Fibroblast of the aortic adventitia (primary cell): ENCODE measurements around the gene ELOVL2. TPM values are rescaled to one million over a fixed set of nuclear protein-coding genes. Genes with fewer than 3 reads are reported as not detected.
"Not testable (repeated sequence)": the region's sequence is repeated elsewhere in the genome, so short reads cannot be mapped to it uniquely, and the experiment has no call there.

Experiments
- DNase-seq: peaks from one replicate; pipeline ENCODE4 v3.0.0-alpha.2; 2010; ENCODE audit warnings: low read depth
- H3K4me3 ChIP-seq: 2 replicates; pipeline ENCODE4 v1.5.1; 2011; ENCODE audit warnings: low read depth, mild to moderate bottlenecking, control low read depth, low read length, moderate library complexity
- total RNA-seq: library from RNA; depleted of rRNA; stranded (reverse); fragments of >200 nt; gene quantifications from 2 replicates; pipeline ENCODE4 v1.2.3, GENCODE V29; 2012; ENCODE audit warnings: low replicate concordance
- TF ChIP-seq, protein P1 (sequence below): IDR thresholded peaks from 2 replicates; pipeline ENCODE4 v1.5.1; 2011; ENCODE audit warnings: mild to moderate bottlenecking, low read length, control low read depth, inconsistent platforms; ENCODE audit not compliant: insufficient read depth

ELOVL2 gene
- total RNA-seq, 1 donor = 0.18 TPM

DNA sequence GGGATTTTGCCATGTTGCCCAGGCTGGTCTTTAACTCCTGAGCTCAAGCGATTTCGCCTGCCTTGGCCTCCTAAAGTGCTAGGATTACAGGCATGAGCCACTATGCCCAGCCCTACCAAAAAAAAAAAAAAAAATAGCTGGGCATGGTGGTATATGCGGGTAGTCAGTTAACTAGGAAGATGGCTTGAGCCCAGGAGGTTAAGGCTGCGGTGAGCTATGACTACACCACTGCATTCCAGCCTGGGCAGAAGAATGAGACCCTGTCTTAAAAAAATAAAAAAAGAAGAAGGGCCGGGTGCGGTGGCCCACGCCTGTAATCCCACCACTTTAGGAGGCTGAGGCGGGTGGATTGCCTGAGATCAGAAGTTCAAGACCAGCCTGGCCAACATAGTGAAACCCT, 50.2 kb downstream of the ELOVL2 start:
- TF ChIP-seq, protein P1, sequence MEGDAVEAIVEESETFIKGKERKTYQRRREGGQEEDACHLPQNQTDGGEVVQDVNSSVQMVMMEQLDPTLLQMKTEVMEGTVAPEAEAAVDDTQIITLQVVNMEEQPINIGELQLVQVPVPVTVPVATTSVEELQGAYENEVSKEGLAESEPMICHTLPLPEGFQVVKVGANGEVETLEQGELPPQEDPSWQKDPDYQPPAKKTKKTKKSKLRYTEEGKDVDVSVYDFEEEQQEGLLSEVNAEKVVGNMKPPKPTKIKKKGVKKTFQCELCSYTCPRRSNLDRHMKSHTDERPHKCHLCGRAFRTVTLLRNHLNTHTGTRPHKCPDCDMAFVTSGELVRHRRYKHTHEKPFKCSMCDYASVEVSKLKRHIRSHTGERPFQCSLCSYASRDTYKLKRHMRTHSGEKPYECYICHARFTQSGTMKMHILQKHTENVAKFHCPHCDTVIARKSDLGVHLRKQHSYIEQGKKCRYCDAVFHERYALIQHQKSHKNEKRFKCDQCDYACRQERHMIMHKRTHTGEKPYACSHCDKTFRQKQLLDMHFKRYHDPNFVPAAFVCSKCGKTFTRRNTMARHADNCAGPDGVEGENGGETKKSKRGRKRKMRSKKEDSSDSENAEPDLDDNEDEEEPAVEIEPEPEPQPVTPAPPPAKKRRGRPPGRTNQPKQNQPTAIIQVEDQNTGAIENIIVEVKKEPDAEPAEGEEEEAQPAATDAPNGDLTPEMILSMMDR = no peak
- no peak for DNase-seq
- H3K4me3 ChIP-seq = no peak overlapping the region

GRCh38 chr6:10991115-10991514, 53.0 kb downstream of the ELOVL2 start:
- TF ChIP-seq, protein P1 = no peak
- H3K4me3 ChIP-seq = no peak overlapping the region
- DNase-seq = no peak

DNA sequence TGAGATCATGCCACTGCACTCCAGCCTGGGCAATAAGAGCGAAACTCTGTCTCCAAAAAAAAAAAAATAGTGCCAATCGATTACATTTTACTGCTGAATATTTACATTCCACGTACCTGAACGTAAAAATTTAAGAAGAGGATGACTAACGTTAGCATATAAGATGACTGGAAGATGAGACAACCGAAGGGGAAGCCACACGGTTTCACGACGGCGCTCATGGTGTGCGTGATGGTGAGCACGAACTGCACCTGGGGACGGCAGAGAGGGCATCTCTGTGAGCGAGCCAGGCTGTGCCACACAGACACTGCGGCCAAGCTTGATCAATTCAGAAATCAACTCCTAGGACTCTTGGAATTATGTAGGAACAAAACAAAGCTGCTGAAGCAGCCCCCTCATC, 54.5 kb downstream of the ELOVL2 start:
- TF ChIP-seq, protein P1 = no peak

DNA sequence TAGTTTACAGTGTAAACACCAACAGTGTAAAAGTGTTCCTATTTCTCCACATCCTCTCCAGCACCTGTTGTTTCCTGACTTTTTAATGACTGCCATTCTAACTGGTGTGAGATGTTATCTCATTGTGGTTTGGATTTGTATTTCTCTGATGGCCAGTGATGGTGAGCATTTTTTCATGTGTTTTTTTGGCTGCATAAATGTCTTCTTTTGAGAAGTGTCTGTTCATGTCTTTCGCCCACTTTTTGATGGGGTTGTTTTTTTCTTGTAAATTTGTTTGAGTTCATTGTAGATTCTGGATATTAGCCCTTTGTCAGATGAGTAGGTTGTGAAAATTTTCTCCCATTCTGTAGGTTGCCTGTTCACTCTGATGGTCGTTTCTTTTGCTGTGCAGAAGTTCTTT, 59.1 kb downstream of the ELOVL2 start:
- not testable (repeated sequence) for H3K4me3 ChIP-seq, DNase-seq

More for the DNA sequence above, 54.5 kb downstream of the ELOVL2 start:
- no peak for DNase-seq
- H3K4me3 ChIP-seq = no peak overlapping the region

- DNase-seq = no peak
- TF ChIP-seq, protein P1 = no peak
- H3K4me3 ChIP-seq = no peak overlapping the region
Measured at GRCh38 chr6:10981409-10981808, 62.7 kb downstream of the ELOVL2 start.

- DNase-seq = no peak
- TF ChIP-seq, protein P1 = no peak
- no peak overlapping the region for H3K4me3 ChIP-seq
Measured at GRCh38 chr6:10979603-10980002, 64.5 kb downstream of the ELOVL2 start.

DNA sequence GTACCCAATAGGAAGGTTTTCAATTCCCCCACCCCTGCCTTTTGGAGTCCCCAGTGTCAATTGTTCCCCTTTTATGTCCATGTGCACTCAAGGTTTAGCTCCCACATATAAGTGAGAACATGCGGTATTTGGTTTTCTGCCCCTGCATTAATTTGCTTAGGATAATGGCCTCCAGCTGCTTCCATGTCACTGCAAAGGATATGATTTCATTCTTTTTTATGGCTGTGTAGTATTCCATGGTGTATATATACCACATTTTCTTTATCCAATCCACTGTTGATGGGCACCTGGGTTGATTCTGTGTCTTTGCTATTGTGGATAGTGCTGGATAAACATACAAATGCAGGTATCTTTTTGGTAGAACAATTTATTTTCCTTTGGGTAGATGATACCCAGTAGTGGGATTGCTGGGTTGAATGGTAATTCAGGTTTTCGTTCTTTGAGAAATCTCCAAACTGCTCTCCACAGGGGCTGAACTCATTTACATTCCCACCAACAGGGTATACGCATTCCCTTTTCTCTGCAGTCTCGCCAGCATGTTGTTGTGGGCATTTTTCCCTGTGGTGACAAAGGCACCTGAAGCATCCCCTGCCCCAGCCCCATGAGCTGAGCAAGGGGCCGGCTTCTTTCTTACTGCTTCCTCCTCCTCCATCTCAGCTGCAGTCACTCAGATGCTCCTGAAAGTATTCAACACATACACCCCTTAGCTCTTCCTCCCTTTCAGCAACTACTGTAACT, 66.7 kb downstream of the ELOVL2 start:
- TF ChIP-seq, protein P1 = no peak
- no peak for DNase-seq
- H3K4me3 ChIP-seq = no peak overlapping the region
